ENCODE measurements around the gene OR7C1.
"Not testable (repeated sequence)": the region's sequence is repeated elsewhere in the genome, so short reads cannot be mapped to it uniquely, and the experiment has no call there.

OR7C1 gene

DNA sequence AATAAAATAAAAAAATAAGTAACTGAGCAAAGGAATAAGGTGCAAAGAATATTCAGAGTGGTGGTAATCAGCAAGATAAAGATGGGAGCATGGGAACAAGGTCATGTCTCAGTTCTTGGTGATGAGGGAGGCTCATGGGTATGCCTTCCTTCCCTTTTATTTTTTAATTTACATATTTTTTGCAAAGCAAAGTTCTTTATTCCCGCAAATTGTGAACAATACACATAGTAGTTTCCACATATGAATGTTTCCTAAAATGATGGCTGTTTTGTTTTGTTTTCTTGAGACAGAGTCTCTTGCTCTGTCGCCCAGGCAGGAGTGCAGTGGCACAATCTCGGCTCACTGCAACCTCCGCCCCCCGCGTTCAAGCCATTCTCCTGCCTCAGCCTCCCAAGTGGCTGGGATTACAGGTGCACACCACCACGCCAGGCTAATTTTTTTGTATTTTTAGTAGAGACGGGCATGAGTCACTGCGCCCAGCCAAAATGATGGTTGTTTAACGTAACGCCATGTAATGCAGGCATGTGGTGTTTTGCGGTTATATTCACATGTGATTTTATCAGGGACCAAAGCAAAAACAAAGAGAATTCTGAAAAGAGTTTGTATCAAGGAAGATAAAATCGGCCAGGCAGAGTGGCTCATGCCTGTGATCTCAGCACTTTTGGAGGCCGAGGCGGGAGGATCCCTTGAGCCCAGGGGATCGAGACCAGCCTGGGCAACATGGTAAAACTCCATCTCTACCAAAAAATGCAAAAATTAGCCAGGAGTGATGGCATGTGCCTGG lies 52.2 kb downstream of the OR7C1 start:
- no peak overlapping the region for H3K4me3 ChIP-seq (ENCODE audit: insufficient read length, low read depth)
- H3K9ac ChIP-seq (ENCODE audit: insufficient read length, low read depth) = no peak overlapping the region
- TF ChIP-seq ZNF274 (IDR thresholded peaks at IDR 0.05; ENCODE audit: low read depth, low read length) (no peak), SUZ12 (IDR thresholded peaks at IDR 0.05; ENCODE audit: extremely low read depth, insufficient read depth, insufficient read length) (no peak), YY1 (IDR thresholded peaks at IDR 0.05; ENCODE audit: insufficient read depth, insufficient read length) (no peak)
- no peaks in the 10 kb centered on the region for H3K27me3 ChIP-seq (ENCODE audit: insufficient read depth, insufficient read length)
- no peaks in the 10 kb centered on the region for H3K9me3 ChIP-seq (ENCODE audit: insufficient read depth, low read length)
- no peak for DNase-seq (ENCODE audit: low read depth, low spot score)
- H3K36me3 ChIP-seq (ENCODE audit: insufficient read depth, insufficient read length, low read length) = no peaks in the 10 kb centered on the region
- peaks cover 6% of the 10 kb centered on the region for H3K4me1 ChIP-seq (ENCODE audit: insufficient read depth, insufficient read length)

DNA sequence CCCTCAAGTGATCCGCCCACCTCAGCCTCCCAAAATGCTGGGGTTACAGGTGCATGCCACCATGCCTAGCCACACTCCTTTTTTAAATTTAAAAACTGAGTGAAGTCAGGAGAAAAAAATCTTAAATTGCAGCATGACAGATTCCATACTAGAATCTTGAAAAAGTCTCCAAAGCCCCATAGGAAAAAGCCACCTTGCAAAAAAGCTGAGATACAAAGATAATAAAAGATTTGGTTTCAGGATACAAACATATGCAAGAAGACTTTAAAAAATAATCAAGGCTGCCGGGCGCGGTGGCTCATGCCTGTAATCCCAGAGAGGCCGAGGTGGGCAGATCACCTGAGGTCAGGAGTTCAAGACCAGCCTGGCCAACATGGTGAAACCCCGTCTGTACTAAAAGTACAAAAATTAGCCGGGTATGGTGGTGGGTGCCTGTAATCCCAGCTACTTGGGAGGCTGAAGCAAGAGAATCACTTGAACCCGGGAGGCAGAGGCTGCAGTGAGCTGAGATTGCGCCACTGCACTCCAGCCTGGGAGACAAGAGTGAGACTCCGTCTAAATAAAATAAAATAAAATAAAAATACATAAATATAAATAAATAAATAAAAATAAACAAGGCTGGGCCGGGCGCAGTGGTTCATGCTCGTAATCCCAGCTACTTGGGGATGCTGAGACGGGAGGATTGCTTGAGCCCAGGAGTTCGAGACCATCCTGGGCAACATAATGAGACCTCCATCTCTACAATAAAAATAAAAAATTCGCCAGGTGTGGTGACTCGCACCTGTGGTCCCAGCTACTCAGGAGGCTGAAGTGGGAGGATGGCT lies 53.1 kb downstream of the OR7C1 start:
- not testable (repeated sequence) for H3K4me1 ChIP-seq (ENCODE audit: insufficient read depth, insufficient read length); H3K9me3 ChIP-seq (ENCODE audit: insufficient read depth, low read length); DNase-seq (ENCODE audit: low read depth, low spot score); H3K27me3 ChIP-seq (ENCODE audit: insufficient read depth, insufficient read length); H3K9ac ChIP-seq (ENCODE audit: insufficient read length, low read depth); H3K36me3 ChIP-seq (ENCODE audit: insufficient read depth, insufficient read length, low read length); H3K4me3 ChIP-seq (ENCODE audit: insufficient read length, low read depth)

DNA sequence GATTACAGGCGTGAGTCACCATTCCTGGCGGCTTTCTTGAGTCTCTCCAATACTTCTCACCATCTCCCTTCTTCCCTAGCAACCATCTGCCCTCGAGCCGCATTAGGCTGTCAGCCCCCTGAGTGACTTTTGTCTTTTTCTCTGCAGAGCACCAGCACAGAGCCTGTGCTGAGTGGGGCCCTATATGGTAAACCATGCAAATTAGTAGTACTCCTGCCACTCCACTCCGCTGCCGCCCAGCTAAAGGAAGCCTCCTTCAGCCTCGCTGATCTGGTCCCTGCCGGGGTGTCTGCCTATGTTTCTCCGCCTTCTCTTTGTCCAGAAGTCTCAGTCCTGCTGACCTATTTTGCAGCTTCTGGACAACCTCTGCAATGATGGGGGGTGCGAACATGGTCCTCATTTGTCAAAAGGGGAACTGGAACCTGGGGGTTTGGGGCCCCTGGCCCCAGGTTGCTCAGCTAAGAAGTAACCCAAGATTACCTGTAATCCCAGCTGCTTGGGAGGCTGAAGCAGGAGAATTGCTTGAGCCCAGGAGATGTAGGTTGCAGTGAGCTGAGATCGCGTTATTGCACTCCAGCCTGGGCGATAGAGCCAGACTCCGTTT lies 54.3 kb downstream of the OR7C1 start:
- H3K9me3 ChIP-seq (ENCODE audit: insufficient read depth, low read length); DNase-seq (ENCODE audit: low read depth, low spot score); H3K4me1 ChIP-seq (ENCODE audit: insufficient read depth, insufficient read length); H3K9ac ChIP-seq (ENCODE audit: insufficient read length, low read depth); H3K27me3 ChIP-seq (ENCODE audit: insufficient read depth, insufficient read length); H3K36me3 ChIP-seq (ENCODE audit: insufficient read depth, insufficient read length, low read length); H3K4me3 ChIP-seq (ENCODE audit: insufficient read length, low read depth): not testable (repeated sequence)

DNA sequence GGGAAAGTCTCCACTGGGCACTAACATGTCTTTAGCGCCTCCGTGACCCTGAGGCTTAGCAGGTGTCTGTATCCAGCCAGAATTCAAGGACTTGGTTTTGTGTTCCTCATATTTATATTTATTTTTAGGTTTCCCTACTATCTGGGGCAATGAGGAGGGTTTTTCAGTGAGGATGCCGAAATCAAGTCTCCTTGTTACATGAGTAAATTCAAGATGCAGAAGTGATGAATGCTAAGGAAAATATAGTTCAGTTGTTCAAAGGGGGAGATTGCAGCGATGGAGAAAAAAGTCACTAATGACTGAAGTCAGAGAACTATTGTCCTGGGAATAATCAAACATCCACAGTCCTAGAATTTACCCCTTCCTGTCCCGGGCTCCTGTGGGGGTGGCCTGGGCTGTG lies 55.8 kb downstream of the OR7C1 start:
- H3K9ac ChIP-seq (ENCODE audit: insufficient read length, low read depth) = no peak overlapping the region
- no peak overlapping the region for H3K4me3 ChIP-seq (ENCODE audit: insufficient read length, low read depth)
- H3K27me3 ChIP-seq (ENCODE audit: insufficient read depth, insufficient read length) = peaks cover 13% of the 10 kb centered on the region
- no peaks in the 10 kb centered on the region for H3K36me3 ChIP-seq (ENCODE audit: insufficient read depth, insufficient read length, low read length)
- H3K9me3 ChIP-seq (ENCODE audit: insufficient read depth, low read length) = no peaks in the 10 kb centered on the region
- no peak for DNase-seq (ENCODE audit: low read depth, low spot score)
- peaks cover 2% of the 10 kb centered on the region for H3K4me1 ChIP-seq (ENCODE audit: insufficient read depth, insufficient read length)
- TF ChIP-seq SUZ12 (IDR thresholded peaks at IDR 0.05; ENCODE audit: extremely low read depth, insufficient read depth, insufficient read length) (no peak), ZNF274 (IDR thresholded peaks at IDR 0.05; ENCODE audit: low read depth, low read length) (no peak), YY1 (IDR thresholded peaks at IDR 0.05; ENCODE audit: insufficient read depth, insufficient read length) (no peak)

DNA sequence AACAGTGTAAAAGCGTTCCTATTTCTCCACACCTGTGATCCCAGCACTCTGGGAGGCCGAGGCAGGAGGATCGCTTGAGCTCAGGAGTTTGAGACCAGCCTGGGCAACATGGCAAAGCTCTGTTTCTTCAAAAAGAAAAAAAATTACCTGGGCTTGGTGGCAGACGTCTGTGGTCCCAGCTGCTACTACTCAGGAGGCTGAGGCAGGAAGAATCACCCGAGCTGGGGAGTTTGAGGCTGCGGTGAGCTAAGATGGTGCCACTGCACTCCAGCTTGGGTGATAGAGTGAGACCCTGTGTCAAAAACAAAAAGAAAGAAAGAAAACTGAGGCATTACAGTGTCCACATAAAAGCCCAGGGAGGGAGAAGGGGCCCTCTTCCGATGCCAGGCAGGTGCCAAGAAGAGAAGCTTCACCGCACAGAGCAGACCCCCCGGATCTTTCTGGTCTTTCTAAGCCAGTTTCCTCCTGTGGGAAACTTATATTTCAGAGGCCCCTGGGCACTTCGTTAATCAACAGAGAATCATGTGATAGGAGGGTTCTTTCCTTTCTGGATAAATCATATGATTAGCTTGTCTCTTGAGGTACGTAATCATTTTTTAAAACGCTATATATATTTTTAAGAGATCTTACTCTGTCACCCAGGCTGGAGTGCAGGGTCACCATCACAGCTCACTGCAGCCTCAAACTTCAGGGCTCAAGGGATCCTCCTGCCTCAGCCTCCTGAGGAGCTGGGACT lies 56.7 kb downstream of the OR7C1 start, which contains the start of gene ADGRE2:
TSS of gene ADGRE2 (minus strand) at position 451 of the 736 bp plus-strand sequence. CDS start 1,804 bp downstream, outside the sequence.
- not testable (repeated sequence) for H3K4me1 ChIP-seq (ENCODE audit: insufficient read depth, insufficient read length); H3K36me3 ChIP-seq (ENCODE audit: insufficient read depth, insufficient read length, low read length); H3K9ac ChIP-seq (ENCODE audit: insufficient read length, low read depth); DNase-seq (ENCODE audit: low read depth, low spot score); H3K9me3 ChIP-seq (ENCODE audit: insufficient read depth, low read length); H3K4me3 ChIP-seq (ENCODE audit: insufficient read length, low read depth)
- peaks cover 13% of the 10 kb centered on the region for H3K27me3 ChIP-seq (ENCODE audit: insufficient read depth, insufficient read length)

DNA sequence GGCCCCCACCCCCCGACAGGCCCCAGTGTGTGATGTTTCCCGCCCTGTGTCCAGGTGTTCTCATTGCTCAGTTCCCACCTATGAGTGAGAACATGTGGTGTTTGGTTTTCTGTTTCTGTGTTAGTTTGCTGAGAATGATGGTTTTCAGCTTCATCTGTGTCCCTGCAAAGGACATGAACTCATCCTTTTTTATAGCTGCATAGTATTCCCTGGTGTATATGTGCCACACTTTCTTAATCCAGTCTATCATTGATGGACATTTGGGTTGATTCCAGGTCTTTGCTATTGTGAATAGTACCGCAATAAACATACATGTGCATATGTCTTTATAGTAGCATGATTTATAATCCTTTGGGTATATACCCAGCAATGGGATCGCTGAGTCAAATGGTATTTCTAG lies 57.3 kb downstream of the OR7C1 start:
- not testable (repeated sequence) for H3K4me1 ChIP-seq (ENCODE audit: insufficient read depth, insufficient read length); H3K4me3 ChIP-seq (ENCODE audit: insufficient read length, low read depth)

DNA sequence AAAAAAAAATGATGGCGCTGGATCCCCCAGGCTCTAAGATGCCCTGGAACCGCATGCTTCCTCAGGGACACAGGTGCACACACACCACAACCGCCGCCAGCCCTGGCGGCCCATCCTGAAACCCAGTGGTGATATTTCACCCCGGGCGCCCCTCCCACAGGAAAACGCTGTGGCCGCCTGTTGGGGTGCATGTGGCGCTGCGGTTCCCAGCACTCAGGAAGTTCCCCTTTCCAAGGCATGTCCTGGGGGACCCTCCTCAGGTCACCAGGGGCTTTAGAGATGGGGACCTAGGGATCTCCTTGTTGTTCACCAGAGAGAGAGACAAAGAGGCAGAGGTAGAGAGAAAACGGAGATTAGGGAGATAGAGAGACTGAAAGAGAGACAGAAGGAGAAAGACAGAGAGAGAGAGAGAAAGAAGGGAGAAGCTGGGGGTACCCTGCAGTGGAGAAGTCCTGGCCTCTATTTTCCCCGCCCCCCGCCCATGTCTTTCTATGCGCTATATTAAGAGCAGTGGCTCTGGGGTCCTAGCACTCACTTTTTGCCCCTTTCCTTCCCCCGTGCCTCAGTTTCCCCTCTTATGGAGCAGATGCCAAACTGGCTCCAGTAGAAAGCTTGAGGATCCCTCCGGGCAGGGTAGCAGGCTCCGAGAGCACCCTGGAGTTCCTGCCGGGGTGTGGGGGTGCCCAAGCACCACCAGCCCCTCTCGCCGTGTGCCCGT lies 59.0 kb downstream of the OR7C1 start:
- H3K9ac ChIP-seq (ENCODE audit: insufficient read length, low read depth) = peak overlapping the region; percentile 61
- DNase-seq (ENCODE audit: low read depth, low spot score) = no peak
- TF ChIP-seq SUZ12 (IDR thresholded peaks at IDR 0.05; ENCODE audit: extremely low read depth, insufficient read depth, insufficient read length) = no peak
- TF ChIP-seq YY1 (IDR thresholded peaks at IDR 0.05; ENCODE audit: insufficient read depth, insufficient read length) = no peak
- no peak for TF ChIP-seq ZNF274 (IDR thresholded peaks at IDR 0.05; ENCODE audit: low read depth, low read length)
- H3K4me1 ChIP-seq (ENCODE audit: insufficient read depth, insufficient read length) = no peaks in the 10 kb centered on the region
- H3K9me3 ChIP-seq (ENCODE audit: insufficient read depth, low read length) = no peaks in the 10 kb centered on the region
- peaks cover 13% of the 10 kb centered on the region for H3K27me3 ChIP-seq (ENCODE audit: insufficient read depth, insufficient read length)
- H3K4me3 ChIP-seq (ENCODE audit: insufficient read length, low read depth) = peak overlapping the region; percentile 56
- no peaks in the 10 kb centered on the region for H3K36me3 ChIP-seq (ENCODE audit: insufficient read depth, insufficient read length, low read length)

More for the DNA sequence above, 57.3 kb downstream of the OR7C1 start:
- H3K27me3 ChIP-seq (ENCODE audit: insufficient read depth, insufficient read length) = peaks cover 13% of the 10 kb centered on the region
- H3K9me3 ChIP-seq (ENCODE audit: insufficient read depth, low read length); H3K9ac ChIP-seq (ENCODE audit: insufficient read length, low read depth); DNase-seq (ENCODE audit: low read depth, low spot score); H3K36me3 ChIP-seq (ENCODE audit: insufficient read depth, insufficient read length, low read length): not testable (repeated sequence)

DNA sequence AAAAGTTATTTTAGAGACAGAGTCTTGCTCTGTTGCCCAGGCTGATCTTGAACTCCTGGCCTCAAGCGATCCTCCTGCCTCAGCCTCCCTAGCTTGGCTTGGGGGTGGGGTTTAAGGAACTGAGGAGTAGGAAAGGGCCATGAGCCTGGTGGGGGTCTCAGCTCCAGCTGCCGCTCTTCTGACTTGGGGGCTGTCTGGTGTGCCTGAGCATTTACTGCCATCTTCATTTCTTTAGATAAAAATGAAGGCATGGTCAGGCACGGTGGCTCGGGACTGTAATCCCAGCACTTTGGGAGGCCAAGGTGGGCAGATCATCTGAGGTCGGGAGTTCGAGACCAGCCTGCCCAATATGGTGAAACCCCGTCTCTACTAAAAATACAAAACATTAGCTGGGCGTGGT lies 59.7 kb downstream of the OR7C1 start:
- H3K4me3 ChIP-seq (ENCODE audit: insufficient read length, low read depth); DNase-seq (ENCODE audit: low read depth, low spot score): not testable (repeated sequence)

More for the DNA sequence above, 59.7 kb downstream of the OR7C1 start:
- H3K9me3 ChIP-seq (ENCODE audit: insufficient read depth, low read length); H3K9ac ChIP-seq (ENCODE audit: insufficient read length, low read depth); H3K4me1 ChIP-seq (ENCODE audit: insufficient read depth, insufficient read length); H3K36me3 ChIP-seq (ENCODE audit: insufficient read depth, insufficient read length, low read length): not testable (repeated sequence)
- H3K27me3 ChIP-seq (ENCODE audit: insufficient read depth, insufficient read length) = peaks cover 13% of the 10 kb centered on the region

Measured in NT2/D1 (cell line).